ENCODE measurements around the gene DAB2IP. TPM values are rescaled to one million over a fixed set of nuclear protein-coding genes. Genes with fewer than 3 reads are reported as not detected.

The DAB2IP gene
- polyA plus RNA-seq, 1 donor (not counting 4 experiments of a cell fraction or from before 2014, with no cell fraction given), result 28.6 TPM

DNA sequence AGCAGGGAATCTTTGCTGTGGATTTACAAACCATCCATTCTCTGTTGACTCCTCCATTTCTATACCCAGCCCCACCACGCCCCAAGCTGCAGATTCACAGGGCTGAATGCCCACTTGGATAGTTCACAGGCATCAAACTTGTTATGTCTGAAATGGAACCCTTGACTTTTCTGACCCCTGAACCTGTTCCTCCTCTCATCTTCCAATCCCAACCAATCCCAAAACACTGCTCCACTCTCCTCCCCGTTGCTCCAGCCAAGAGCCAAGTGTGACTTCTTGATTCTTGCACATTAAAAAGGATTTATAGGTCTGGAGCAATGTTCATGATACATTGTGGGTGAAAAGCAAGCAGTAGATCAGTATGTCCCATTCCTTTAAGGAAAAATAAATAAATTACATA lies 145.6 kb downstream of the DAB2IP start:
- dilution Hi-C loops (cut with MboI; ENCODE audit: extremely low pct_ligation_motif_present, low sequenced_read_pairs), result no loop called here
- Histone ChIP-seq H3K4me2 (ENCODE audit: control insufficient read depth, extremely low read depth, insufficient read depth, low read depth, low read length) (no peak overlapping the region), H3K27ac (ENCODE audit: control insufficient read depth, insufficient read depth, low read length) (no peak overlapping the region), H2AFZ (ENCODE audit: control insufficient read depth, low read length) (no peak overlapping the region), H4K20me1 (ENCODE audit: control insufficient read depth, extremely low read depth, insufficient read depth, low read length) (no peaks in the 10 kb centered on the region), H3K4me1 (ENCODE audit: control insufficient read depth, extremely low read depth, insufficient read depth, low read length) (no peaks in the 10 kb centered on the region), H3K9me3 (ENCODE audit: control insufficient read depth, low read depth, low read length) (no peaks in the 10 kb centered on the region), H3K9ac (ENCODE audit: control insufficient read depth, extremely low read depth, insufficient read depth, low read length) (no peak overlapping the region), H3K36me3 (ENCODE audit: control insufficient read depth in 2 of 2, extremely low read depth in 1 of 2, insufficient read depth in 2 of 2, low read length in 2 of 2) (no peaks in the 10 kb centered on the region), H3K27me3 (ENCODE audit: control insufficient read depth, extremely low read depth, insufficient read depth, low read length) (no peaks in the 10 kb centered on the region), H3K9me1 (ENCODE audit: control insufficient read depth, extremely low read depth, insufficient read depth, low read length) (no peaks in the 10 kb centered on the region), H3K4me3 (ENCODE audit: control insufficient read depth in 2 of 3, extremely low read depth in 1 of 3, insufficient read depth in 2 of 3, low read depth in 1 of 3, low read length in 3 of 3) (no peak overlapping the region), H3K79me2 (ENCODE audit: control insufficient read depth, insufficient read depth, low read length) (no peaks in the 10 kb centered on the region)
- DNase-seq (ENCODE audit: low read depth, low spot score), result no peak
- TF ChIP-seq EZH2 (IDR thresholded peaks at IDR 0.05; ENCODE audit: low read length), result no peak
- no peak for TF ChIP-seq CTCF (optimal IDR thresholded peaks at IDR 0.05 in 1 of 3, IDR thresholded peaks at IDR 0.05 in 1 of 3, conservative IDR thresholded peaks at IDR 0.05 in 1 of 3; ENCODE audit: extremely low read depth in 1 of 3, insufficient read depth in 2 of 3, low read length in 3 of 3)
- no peak for FAIRE-seq

DNA sequence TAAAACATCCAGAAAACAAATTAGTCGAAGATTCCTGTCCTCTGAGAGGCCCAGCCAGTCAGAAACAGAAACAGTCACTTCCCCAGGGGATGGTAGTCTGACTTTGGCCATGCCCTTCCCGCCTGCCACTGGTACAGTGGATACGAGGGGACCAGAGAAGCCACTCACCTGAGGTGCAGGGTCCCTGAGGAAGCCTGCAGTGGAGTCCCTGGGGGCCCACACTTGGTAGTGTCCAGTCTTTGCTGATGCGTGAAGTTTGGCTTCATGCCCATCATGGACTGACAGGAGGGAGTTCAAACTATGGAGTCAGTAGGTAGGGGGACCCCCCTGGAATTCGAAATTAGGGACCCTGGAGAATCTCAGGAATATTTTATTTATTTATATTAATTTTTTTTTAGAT lies 147.5 kb downstream of the DAB2IP start:
- no peaks in the 10 kb centered on the region for H3K79me2 ChIP-seq (ENCODE audit: control insufficient read depth, insufficient read depth, low read length)
- no peaks in the 10 kb centered on the region for H3K9me3 ChIP-seq (ENCODE audit: control insufficient read depth, low read depth, low read length)
- H4K20me1 ChIP-seq (ENCODE audit: control insufficient read depth, extremely low read depth, insufficient read depth, low read length), result no peaks in the 10 kb centered on the region
- H2AFZ ChIP-seq (ENCODE audit: control insufficient read depth, low read length), result no peak overlapping the region
- no peaks in the 10 kb centered on the region for H3K9me1 ChIP-seq (ENCODE audit: control insufficient read depth, extremely low read depth, insufficient read depth, low read length)
- dilution Hi-C loops (cut with MboI; ENCODE audit: extremely low pct_ligation_motif_present, low sequenced_read_pairs), result no loop called here
- TF ChIP-seq EZH2 (IDR thresholded peaks at IDR 0.05; ENCODE audit: low read length) (no peak), CTCF (optimal IDR thresholded peaks at IDR 0.05 in 1 of 3, IDR thresholded peaks at IDR 0.05 in 1 of 3, conservative IDR thresholded peaks at IDR 0.05 in 1 of 3; ENCODE audit: extremely low read depth in 1 of 3, insufficient read depth in 2 of 3, low read length in 3 of 3) (no peak)
- no peak overlapping the region for H3K9ac ChIP-seq (ENCODE audit: control insufficient read depth, extremely low read depth, insufficient read depth, low read length)
- H3K4me2 ChIP-seq (ENCODE audit: control insufficient read depth, extremely low read depth, insufficient read depth, low read depth, low read length), result no peak overlapping the region
- H3K27ac ChIP-seq (ENCODE audit: control insufficient read depth, insufficient read depth, low read length), result no peak overlapping the region
- no peaks in the 10 kb centered on the region for H3K36me3 ChIP-seq (ENCODE audit: control insufficient read depth in 2 of 2, extremely low read depth in 1 of 2, insufficient read depth in 2 of 2, low read length in 2 of 2)
- no peaks in the 10 kb centered on the region for H3K27me3 ChIP-seq (ENCODE audit: control insufficient read depth, extremely low read depth, insufficient read depth, low read length)
- no peak for DNase-seq (ENCODE audit: low read depth, low spot score)
- H3K4me3 ChIP-seq (ENCODE audit: control insufficient read depth in 2 of 3, extremely low read depth in 1 of 3, insufficient read depth in 2 of 3, low read depth in 1 of 3, low read length in 3 of 3), result no peak overlapping the region
- H3K4me1 ChIP-seq (ENCODE audit: control insufficient read depth, extremely low read depth, insufficient read depth, low read length), result no peaks in the 10 kb centered on the region
- FAIRE-seq, result no peak
